Adrenal gland (tissue), 12 donors: ENCODE data around the gene HCN4. TPM values are rescaled to one million over a fixed set of nuclear protein-coding genes. Genes with fewer than 3 reads are reported as not detected.

ENCODE experiments used
- DNase-seq, 7 donors: peaks; one replicate each; pipeline ENCODE4 v3.0.0-alpha.2; 2019 to 2020
- H3K27ac ChIP-seq, 5 donors: fragments of 200-600 bp; sonication (generic) in 4 of 5; 1 replicate in 3 of 5; 2 replicates in 2 of 5; pipeline versions ENCODE4 v1.5.1 to v1.8.0; 2016 to 2020; ENCODE audit warnings: mild to moderate bottlenecking in 1 of 5
- H3K27me3 ChIP-seq: fragments of 200-600 bp; 2 replicates; pipeline ENCODE4 v1.8.0; 2021
- H3K36me3 ChIP-seq, 2 donors: fragments of 200-600 bp; replicated peaks in 1 of 2; 1 replicate in 1 of 2; 2 replicates in 1 of 2; pipeline versions ENCODE4 v1.5.1 to v1.8.0; 2018 to 2022
- H3K4me1 ChIP-seq, 2 donors: fragments of 200-600 bp; replicated peaks in 1 of 2; 1 replicate in 1 of 2; 2 replicates in 1 of 2; pipeline versions ENCODE4 v1.5.1 to v1.8.0; 2018 to 2021
- H3K4me3 ChIP-seq, 4 donors: fragments of 200-600 bp; sonication (generic) in 3 of 4; one replicate each; pipeline ENCODE4 v1.5.1; 2016 to 2018
- H3K9me3 ChIP-seq, 3 donors: fragments of 200-600 bp; sonication (generic) in 1 of 3; replicated peaks in 1 of 3; 1 replicate in 2 of 3; 2 replicates in 1 of 3; pipeline versions ENCODE4 v1.5.1 to v1.8.0; 2016 to 2021
- POLR2A ChIP-seq, 2 donors: fragments of 450-650 bp; IDR thresholded peaks; one replicate each; pipeline ENCODE4 v1.6.1; 2017; ENCODE audit warnings: antibody characterized with exemption in 2 of 2, mild to moderate bottlenecking in 2 of 2, moderate library complexity in 1 of 2
- WGBS, 4 donors: extraction: QIAGEN DNeasy Blood & Tissue Kit in 2 of 4; methylation state at CpG; one replicate each; pipeline versions ENCODE4 v1.1.5 to v1.1.7; 2013 to 2017; 5-methylcytosine and 5-hydroxymethylcytosine counted together
- intact Hi-C, 2 donors: fragments of 100-400 bp; cut with DNase I; formaldehyde crosslinking; loops; one replicate each; pipeline versions ENCODE4 v1.14.1 to v1.15.0; 2022 to 2023
- polyA plus RNA-seq, 3 donors: library from polyadenylated mRNA; stranded (reverse); fragments of 200-250 nt in 2 of 3; fragments of 350-450 nt in 1 of 3; fragmentation: Illumina TruSeq in 1 of 3; extraction: RNeasy Lipid Tissue Mini Kit (QIAGEN cat#74804) in 1 of 3; gene quantifications; one replicate each; pipeline ENCODE4 v1.2.3, GENCODE V29; 2013 to 2014
- total RNA-seq, 9 donors: library from RNA; depleted of rRNA in 4 of 9; stranded (reverse); fragments of >200 nt in 4 of 9; fragments of 120-200 nt in 1 of 9; fragmentation: NEBNext Ultra II Directional in 1 of 9; extraction: Animal tissue kit (Norgen Biotek cat#: 25700) in 1 of 9; gene quantifications; one replicate each; pipeline versions ENCODE4 v1.1.0 to v1.2.4, GENCODE V29; 2013 to 2023
- TF ChIP-seq, protein P1 (sequence below), 6 experiments: fragments of 450-650 bp in 4 of 6; fragments of 200-600 bp in 2 of 6; sonication (generic) in 1 of 6; IDR thresholded peaks; 1 replicate in 5 of 6; 2 replicates in 1 of 6; pipeline versions ENCODE4 v1.5.1 to v1.8.0; 2016 to 2021; ENCODE audit warnings: antibody characterized with exemption in 6 of 6, mild to moderate bottlenecking in 2 of 6, moderate library complexity in 1 of 6
- donor health status: healthy with polysubstance abuse.
- donor health status: Bipolar disorder and iron deficiency.
- donor health status: DM: yes; HTN: yes; CAD: no.
- donor health status: DM: no; HTN: no; CAD: no.
- donor health status: DM: no; HTN: no; CAD: no.
- donor health status: DM: yes; HTN: yes; CAD: no.

HCN4 gene
- total and polyA plus RNA-seq, 12 donors: 0.04 to 1.2 (median 0.27) TPM; not detected in 2

- no peaks in the 10 kb centered on the region for H3K9me3 ChIP-seq
- TF ChIP-seq POLR2A (IDR thresholded peaks at IDR 0.05): no peak
- TF ChIP-seq, protein P1, sequence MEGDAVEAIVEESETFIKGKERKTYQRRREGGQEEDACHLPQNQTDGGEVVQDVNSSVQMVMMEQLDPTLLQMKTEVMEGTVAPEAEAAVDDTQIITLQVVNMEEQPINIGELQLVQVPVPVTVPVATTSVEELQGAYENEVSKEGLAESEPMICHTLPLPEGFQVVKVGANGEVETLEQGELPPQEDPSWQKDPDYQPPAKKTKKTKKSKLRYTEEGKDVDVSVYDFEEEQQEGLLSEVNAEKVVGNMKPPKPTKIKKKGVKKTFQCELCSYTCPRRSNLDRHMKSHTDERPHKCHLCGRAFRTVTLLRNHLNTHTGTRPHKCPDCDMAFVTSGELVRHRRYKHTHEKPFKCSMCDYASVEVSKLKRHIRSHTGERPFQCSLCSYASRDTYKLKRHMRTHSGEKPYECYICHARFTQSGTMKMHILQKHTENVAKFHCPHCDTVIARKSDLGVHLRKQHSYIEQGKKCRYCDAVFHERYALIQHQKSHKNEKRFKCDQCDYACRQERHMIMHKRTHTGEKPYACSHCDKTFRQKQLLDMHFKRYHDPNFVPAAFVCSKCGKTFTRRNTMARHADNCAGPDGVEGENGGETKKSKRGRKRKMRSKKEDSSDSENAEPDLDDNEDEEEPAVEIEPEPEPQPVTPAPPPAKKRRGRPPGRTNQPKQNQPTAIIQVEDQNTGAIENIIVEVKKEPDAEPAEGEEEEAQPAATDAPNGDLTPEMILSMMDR (IDR thresholded peaks at IDR 0.05): no peak
- no peak overlapping the region for H3K27ac ChIP-seq
- intact Hi-C loops: no loop called here
- no peaks in the 10 kb centered on the region for H3K27me3 ChIP-seq
- no peak for DNase-seq
- no peaks in the 10 kb centered on the region for H3K36me3 ChIP-seq
- H3K4me3 ChIP-seq: no peak overlapping the region
- no peaks in the 10 kb centered on the region for H3K4me1 ChIP-seq
- 92 to 96% (median 94%) methylated on average over 3 to 6 of the region's 6 CpGs for WGBS, 4 donors
These were observed 34.7 kb downstream of the HCN4 start for GRCh38 chr15:73334086-73334485.

DNA sequence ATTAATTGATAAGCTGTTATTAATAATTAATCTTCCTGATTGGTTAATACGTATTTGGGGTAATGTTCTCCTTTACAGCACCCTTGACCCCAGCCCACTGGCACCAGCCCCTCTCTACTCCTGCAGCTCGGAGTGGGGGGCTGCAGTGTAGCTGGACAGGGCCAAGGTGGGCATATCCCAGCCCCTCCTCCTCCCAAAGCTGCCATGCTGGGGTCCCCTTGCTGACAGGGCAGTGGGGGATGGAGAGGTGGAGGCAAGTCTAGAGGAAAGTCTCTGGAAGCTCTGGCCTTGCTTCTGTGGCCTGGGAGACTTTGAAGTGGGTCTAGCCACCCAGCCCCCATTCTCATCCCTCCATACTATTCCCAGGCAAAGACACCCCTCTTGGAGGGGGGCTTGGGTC lies 35.8 kb downstream of the HCN4 start:
- Histone ChIP-seq H3K4me1 (no peaks in the 10 kb centered on the region), H3K27me3 (no peaks in the 10 kb centered on the region), H3K27ac (no peak overlapping the region), H3K4me3 (no peak overlapping the region), H3K36me3 (no peaks in the 10 kb centered on the region), H3K9me3 (no peaks in the 10 kb centered on the region)
- intact Hi-C loops: no loop called here
- TF ChIP-seq POLR2A (IDR thresholded peaks at IDR 0.05): no peak
- TF ChIP-seq, protein P1 (IDR thresholded peaks at IDR 0.05): no peak
- no peak for DNase-seq
- 75 to 95% (median 82%) methylated on average over 2 of the region's 2 CpGs for WGBS, 4 donors

GRCh38 chr15:73331991-73332925 lies 36.5 kb downstream of the HCN4 start:
- Histone ChIP-seq H3K36me3 (no peaks in the 10 kb centered on the region), H3K4me1 (no peaks in the 10 kb centered on the region), H3K27me3 (no peaks in the 10 kb centered on the region), H3K27ac (no peak overlapping the region), H3K9me3 (no peaks in the 10 kb centered on the region), H3K4me3 (no peak overlapping the region)
- intact Hi-C loops: no loop called here
- TF ChIP-seq, protein P1 (IDR thresholded peaks at IDR 0.05): no peak
- no peak for TF ChIP-seq POLR2A (IDR thresholded peaks at IDR 0.05)
- WGBS, 4 donors: 64 to 87% (median 85%) methylated on average over 6 to 19 of the region's 19 CpGs
- DNase-seq: no peak

DNA sequence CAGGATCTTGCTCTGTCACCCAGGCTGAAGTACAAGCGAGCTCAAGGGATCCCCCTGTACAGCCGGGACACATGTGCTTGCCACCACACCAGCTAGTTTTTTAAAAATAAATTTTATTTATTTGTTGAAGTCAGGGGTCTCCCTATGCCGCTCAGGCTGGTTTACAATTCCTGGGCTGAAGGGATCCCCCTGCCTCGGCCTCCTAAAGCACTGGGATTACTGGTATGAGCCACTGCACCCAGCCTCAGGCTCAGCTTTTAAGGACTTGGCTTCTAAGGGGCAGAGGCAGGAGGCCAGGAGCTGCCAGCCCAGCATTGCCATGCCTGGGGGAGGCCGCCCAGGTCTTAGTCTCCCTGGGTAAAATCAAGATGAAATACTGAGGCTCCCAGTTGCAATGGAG lies 37.3 kb downstream of the HCN4 start:
- Histone ChIP-seq H3K4me3 (no peak overlapping the region), H3K27me3 (no peaks in the 10 kb centered on the region), H3K27ac (no peak overlapping the region), H3K36me3 (no peaks in the 10 kb centered on the region), H3K9me3 (no peaks in the 10 kb centered on the region), H3K4me1 (no peaks in the 10 kb centered on the region)
- intact Hi-C loops: no loop called here
- no peak for TF ChIP-seq POLR2A (IDR thresholded peaks at IDR 0.05)
- TF ChIP-seq, protein P1 (IDR thresholded peaks at IDR 0.05): no peak
- no peak for DNase-seq
- WGBS, 4 donors: 88 to 95% (median 93%) methylated on average over 5 of the region's 5 CpGs
